Ishikawa (cell line): ENCODE measurements around the gene HNRNPA2B1.

Source experiments
- CREB1 ChIP-seq: IDR thresholded peaks from 2 replicates; pipeline ENCODE4 v1.6.1; 2012; ENCODE audit warnings: low read depth
- EP300 ChIP-seq: IDR thresholded peaks from 2 replicates; pipeline ENCODE4 v1.6.1; 2012; ENCODE audit warnings: borderline replicate concordance
- MAX ChIP-seq: IDR thresholded peaks from 2 replicates; pipeline ENCODE4 v1.6.1; 2012
- YY1 ChIP-seq: IDR thresholded peaks from 2 replicates; pipeline ENCODE4 v1.6.1; 2012; ENCODE audit warnings: low read depth
- TF ChIP-seq, protein P1 (sequence below): IDR thresholded peaks from 2 replicates; pipeline ENCODE4 v1.6.1; 2012; ENCODE audit warnings: low read depth, mild to moderate bottlenecking

- TF ChIP-seq YY1 = no peak
- TF ChIP-seq CREB1 = no peak
- TF ChIP-seq, protein P1, sequence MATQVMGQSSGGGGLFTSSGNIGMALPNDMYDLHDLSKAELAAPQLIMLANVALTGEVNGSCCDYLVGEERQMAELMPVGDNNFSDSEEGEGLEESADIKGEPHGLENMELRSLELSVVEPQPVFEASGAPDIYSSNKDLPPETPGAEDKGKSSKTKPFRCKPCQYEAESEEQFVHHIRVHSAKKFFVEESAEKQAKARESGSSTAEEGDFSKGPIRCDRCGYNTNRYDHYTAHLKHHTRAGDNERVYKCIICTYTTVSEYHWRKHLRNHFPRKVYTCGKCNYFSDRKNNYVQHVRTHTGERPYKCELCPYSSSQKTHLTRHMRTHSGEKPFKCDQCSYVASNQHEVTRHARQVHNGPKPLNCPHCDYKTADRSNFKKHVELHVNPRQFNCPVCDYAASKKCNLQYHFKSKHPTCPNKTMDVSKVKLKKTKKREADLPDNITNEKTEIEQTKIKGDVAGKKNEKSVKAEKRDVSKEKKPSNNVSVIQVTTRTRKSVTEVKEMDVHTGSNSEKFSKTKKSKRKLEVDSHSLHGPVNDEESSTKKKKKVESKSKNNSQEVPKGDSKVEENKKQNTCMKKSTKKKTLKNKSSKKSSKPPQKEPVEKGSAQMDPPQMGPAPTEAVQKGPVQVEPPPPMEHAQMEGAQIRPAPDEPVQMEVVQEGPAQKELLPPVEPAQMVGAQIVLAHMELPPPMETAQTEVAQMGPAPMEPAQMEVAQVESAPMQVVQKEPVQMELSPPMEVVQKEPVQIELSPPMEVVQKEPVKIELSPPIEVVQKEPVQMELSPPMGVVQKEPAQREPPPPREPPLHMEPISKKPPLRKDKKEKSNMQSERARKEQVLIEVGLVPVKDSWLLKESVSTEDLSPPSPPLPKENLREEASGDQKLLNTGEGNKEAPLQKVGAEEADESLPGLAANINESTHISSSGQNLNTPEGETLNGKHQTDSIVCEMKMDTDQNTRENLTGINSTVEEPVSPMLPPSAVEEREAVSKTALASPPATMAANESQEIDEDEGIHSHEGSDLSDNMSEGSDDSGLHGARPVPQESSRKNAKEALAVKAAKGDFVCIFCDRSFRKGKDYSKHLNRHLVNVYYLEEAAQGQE = no peak
- no peak for TF ChIP-seq MAX
- no peak for TF ChIP-seq EP300
These were observed 15.3 kb downstream of the HNRNPA2B1 start for GRCh38 chr7:26185131-26185843.
